T47D (cell line): ENCODE results near the gene EI24.
A peak's percentile ranks its signal among the peaks of the same experiment; 100 is the strongest.
"Not testable (repeated sequence)": the region's sequence is repeated elsewhere in the genome, so short reads cannot be mapped to it uniquely, and the experiment has no call there.

Experiments
- DNase-seq, 2 experiments: peaks; one replicate each; pipeline versions ENCODE4 v3.0.0 to v3.0.0-alpha.2; 2011 to 2012; ENCODE audit warnings: low read depth in 1 of 2, low spot score in 1 of 2
- JUND ChIP-seq: IDR thresholded peaks from 2 replicates; pipeline ENCODE4 v1.6.1; 2012; ENCODE audit warnings: low read depth
- in situ Hi-C: cut with HindIII; loops from 2 replicates; pipeline ENCODE4 v1.10.0; 2016; ENCODE audit warnings: low sequenced_read_pairs, low pct_unique_long_range_greater_than_20kb

Gene EI24

DNA sequence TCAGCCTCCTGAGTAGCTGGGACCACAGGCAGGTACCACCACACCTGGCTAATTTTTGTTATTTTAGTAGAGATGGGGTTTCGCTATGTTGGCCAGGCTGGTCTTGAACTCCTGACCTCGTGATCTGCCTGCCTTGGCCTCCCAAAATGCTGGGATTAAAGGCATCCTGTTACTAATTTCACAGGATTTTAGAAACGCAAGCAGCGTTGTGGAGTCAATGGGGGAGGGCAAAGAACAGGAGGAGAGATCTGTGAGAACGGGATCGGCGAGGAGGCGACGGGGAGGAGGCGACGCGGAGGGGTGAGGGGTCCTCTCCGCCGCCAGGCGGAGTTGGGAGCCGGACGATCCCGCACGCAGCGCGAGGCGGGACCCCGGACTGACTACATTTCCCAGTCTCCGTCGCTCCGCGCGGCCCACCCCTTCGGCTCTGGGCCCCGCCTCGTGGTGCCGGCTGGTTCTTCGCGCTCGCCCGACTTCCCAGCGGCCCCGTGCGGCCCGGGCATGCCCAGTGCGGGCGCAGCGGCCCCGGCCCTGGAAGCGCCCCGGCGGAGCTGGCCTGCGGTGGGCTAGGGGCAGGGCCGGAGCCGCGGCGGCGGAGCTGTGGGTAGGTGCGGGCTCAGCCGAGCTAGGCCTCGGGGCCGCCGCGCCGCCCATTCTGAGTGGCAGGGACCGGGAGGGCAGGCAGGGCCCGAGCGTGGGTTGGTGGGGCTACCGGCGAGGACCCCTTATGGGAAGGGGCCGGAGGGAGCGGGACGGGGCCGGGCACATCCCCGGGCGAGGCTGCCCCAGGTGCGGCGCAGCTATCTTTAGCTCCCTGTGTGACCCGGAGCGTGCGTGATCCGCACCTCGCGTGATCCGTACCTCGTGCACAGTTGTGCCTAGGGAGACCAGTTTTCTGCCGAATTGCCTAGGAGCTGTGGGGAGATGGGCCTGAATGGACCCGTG lies at the start of gene EI24:
TSS of gene EI24 (plus strand) at position 508 of the 945 bp plus-strand sequence. CDS start 3,051 bp downstream, outside the sequence.
- TF ChIP-seq JUND = no peak
- in situ Hi-C loops = no loop called here
- DNase-seq = peak; percentile 87 to 99

DNA sequence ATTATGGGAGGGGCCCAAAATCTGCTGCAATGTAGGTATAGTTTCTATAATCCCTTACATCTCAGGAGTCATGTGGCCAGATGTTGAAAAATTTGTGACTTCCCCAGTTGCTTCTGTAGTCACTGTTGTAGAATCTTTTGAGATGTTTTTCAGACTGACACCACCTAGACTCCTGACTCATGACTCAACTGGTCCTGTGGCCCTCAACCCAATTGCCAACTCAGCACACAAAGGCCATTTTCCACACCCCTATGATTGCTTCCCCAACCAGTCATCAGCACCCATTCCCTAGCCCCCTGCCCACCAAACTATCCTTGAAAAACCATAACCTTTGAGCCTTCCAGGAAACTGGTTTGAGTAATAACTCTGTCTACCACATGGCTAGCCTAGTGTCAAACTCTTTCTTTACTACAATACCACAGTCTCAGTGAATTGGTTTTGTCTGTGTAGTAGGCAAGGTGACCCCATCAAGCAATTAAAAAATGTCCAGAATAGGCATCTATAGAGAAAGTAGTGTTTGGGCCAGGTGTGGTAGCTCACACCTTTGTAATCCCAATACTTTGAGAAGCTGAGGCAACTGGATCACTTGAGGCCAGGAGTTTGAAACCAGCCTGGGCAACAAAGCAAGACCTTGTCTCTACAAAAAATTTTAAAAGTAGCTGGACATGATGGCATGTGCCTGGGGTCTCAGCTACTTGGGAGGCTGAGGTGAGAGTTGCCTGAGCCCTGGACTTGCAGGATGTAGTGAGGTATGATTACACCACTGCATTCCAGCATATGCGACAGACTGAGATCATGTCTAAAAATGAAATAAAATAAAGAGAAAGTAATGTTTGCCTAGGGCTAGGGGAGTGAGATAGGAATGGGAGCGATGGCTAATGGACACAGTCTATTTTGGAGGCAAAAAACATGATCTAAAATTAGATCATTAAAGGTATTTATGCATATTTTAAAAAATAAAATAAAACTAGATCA lies 49.1 kb upstream of the EI24 start:
- in situ Hi-C loops = no loop called here
- TF ChIP-seq JUND = no peak
- DNase-seq = no peak

DNA sequence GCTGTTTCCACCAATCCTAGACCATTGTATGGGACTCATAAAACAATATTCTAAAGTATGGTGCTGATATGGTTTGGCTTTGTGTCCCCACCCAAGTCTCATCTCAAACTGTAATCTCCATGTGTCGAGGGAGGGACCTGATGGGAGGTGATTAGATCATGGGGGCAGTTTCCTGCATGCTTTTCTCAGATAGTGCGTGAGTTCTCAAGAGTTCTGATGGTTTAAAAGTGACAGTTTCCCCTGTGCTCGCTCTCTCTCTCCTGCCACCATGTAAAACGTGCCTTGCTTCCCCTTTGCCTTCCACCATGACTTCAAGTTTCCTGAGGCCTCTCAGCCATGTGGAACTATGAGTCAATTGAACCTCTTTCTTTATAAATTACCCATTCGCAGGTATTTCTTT lies 44.0 kb upstream of the EI24 start:
- in situ Hi-C loops = no loop called here
- no peak for DNase-seq
- no peak for TF ChIP-seq JUND

DNA sequence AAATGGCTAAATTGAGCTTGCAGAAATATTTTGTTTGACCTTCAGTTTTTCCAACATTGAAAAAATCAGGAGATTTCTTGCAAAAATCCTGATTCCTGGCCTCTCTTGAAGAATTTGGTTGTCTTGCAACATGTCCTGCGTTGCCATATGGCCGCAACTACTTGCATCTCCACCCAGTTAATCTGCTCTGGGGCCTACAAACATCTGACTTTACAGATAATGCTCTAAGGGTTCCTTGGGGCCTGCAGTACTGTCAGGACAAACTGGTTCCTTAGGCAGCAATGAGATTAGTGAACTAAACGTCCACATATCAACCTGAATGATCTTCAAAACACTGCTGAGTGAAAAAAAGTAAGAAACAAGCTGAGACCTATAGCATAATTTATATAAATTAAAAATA lies 36.6 kb upstream of the EI24 start:
- no peak for DNase-seq
- in situ Hi-C loops = no loop called here
- no peak for TF ChIP-seq JUND

DNA sequence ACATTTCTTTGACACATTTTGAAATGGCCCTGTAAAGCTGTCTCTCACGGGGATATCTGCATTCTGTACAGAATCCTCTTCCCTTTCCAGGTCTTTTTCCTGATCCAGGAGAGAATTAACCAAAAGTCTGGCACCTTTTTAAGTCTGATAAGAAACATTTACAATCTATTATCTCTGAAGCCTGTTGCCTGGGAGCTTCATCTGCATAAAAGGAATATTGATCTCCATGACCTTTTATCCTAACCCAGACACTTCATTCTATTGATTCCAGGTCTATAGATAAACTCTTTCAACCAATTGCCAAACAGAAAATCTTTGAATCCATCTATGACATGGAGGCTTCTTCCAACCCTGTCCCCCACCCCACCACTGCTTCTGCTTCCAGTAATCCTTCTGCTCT lies 33.7 kb upstream of the EI24 start:
- DNase-seq = no peak
- in situ Hi-C loops = no loop called here
- no peak for TF ChIP-seq JUND

DNA sequence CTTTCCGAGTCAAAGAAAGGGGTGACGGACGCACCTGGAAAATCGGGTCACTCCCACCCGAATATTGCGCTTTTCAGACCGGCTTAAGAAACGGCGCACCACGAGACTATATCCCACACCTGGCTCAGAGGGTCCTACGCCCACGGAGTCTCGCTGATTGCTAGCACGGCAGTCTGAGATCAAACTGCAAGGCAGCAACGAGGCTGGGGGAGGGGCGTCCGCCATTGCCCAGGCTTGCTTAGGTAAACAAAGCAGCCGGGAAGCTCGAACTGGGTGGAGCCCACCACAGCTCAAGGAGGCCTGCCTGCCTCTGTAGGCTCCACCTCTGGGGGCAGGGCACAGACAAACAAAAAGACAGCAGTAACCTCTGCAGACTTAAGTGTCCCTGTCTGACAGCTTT lies 32.4 kb upstream of the EI24 start:
- DNase-seq, in situ Hi-C loops: not testable (repeated sequence)

DNA sequence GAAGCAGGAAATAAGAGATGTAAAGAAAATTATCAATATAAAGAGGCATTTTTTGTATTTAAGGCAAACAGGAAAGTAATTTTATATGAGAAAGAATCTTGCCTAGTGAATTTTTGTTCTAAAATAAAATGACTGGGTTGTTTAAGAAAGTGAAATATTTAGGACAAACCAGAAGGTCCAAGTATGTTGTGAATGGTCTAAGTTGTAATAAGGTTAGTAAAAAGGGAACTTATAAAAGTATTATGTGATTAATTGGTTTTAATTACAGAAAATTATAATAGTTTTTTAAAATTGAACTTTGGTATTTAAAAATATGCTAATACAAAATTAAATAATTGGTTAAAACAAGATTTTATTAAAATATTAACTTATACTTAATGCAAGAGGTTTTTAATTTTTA lies 26.6 kb upstream of the EI24 start:
- in situ Hi-C loops = no loop called here
- no peak for DNase-seq
- TF ChIP-seq JUND = no peak

DNA sequence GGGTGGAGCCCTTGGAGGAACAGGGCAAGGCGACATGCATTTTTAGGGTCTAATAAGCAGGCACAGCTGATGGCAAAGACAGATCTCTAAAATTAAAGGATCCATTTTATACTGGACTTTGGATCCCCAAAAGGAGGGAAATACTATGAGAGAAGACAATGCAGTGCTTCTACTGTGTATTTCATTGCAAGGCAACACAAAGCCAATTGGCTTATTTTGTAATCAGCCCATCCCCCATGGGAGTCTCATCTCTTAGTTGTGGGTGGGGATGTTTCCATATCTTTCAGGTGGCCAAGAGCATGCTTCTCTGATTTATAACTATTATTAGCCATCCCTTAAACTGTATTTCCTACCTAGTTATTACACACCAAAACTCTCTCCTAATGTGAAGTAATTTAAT lies 18.5 kb upstream of the EI24 start:
- DNase-seq = no peak
- TF ChIP-seq JUND = no peak

DNA sequence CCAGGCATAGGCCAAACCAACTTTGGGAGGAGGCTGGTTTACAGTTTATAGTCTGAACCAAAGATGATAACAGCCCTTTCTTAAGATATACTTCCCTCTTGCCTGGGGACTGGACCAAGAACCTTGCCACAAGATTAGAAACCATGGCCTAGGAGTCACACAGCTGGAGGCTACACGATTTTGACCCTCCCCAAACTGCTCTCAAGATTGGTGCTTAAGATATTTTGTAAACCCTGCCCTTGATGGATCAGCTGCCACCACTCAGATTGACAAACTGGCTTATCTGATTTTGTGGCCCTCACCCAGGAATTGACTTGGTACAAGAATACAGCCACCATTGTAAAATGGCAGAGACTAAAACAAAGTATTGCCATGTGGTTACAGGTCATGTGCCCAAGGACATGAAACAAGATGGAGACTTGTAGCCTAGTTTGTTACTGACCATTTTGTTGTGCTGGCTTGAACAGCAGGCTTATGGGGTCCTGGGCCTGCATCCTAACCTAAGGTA lies 17.4 kb upstream of the EI24 start:
- in situ Hi-C loops = no loop called here
- TF ChIP-seq JUND = no peak
- DNase-seq = no peak

More for the DNA sequence above, 18.5 kb upstream of the EI24 start:
- in situ Hi-C loops = no loop called here

DNA sequence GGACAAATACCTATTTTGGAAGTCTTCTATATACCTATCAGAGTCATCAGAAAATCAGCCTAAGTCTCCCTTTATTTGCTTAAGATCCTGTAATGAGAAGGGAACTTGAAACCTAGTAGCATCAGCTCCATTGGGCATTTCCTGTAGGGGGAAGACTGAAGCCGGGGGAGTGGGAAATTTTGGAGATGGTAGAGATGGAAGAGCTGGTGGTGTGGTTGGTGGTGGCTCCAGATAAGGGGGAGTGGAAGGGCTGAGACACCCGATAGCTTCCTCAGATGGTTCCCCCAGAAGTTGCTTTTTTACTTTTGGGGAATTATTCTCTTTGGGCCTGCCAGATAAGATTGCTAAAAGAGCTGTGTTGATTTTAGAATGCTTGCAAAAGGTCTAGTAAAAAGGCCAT lies 16.4 kb upstream of the EI24 start:
- in situ Hi-C loops = no loop called here
- DNase-seq = no peak
- TF ChIP-seq JUND = no peak

DNA sequence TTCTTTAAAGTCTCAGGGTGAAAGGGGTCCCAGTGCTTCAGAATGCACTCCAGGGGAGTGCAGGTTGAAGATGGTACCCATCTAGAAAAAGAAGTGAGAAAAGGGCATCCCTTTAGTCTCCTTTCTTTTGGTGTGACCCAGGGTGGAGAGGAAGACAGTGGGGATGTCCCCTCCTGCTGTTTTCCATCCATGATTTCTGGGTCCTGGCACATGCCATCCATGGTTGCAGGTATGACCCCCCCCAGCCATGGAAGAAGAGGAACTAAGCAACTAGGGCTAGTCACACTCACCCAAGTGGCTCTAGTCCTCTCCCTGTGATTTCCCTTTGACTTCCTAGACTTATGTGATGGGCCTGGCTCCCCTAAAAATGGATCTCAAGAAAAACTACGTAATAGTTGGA lies 15.9 kb upstream of the EI24 start:
- in situ Hi-C loops = no loop called here
- no peak for TF ChIP-seq JUND
- peak in 1 of 2 experiments; percentile 22 for DNase-seq

DNA sequence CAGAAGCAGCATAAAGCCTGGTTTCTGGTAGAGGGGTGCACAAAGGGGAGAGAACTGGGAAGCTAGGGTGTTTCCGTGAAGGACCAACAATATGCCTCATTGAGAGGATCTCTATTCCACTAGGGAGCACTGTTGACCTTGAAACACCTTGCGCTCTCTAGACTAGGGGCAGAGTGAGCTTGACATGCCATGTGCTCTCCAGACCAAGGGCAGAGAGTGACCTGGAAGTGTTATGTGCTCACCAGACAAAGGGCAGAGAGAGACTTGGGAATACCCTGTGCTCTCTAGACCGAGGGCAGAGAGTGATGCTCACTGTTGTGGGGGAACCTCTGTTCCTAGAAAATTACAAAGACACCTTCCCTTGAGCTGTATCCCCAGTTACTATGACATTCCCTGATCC lies 15.2 kb upstream of the EI24 start:
- no peak for DNase-seq
- TF ChIP-seq JUND = no peak
- in situ Hi-C loops = no loop called here
